ENCODE data around the gene TMEM184A. TPM values are rescaled to one million over a fixed set of nuclear protein-coding genes. Genes with fewer than 3 reads are reported as not detected.
A peak's percentile ranks its signal among the peaks of the same experiment; 100 is the strongest.

Gene TMEM184A
- polyA plus RNA-seq, 2 of the 4 experiments (the other 2 are of a cell fraction), result 14.3 to 18.4 TPM

DNA sequence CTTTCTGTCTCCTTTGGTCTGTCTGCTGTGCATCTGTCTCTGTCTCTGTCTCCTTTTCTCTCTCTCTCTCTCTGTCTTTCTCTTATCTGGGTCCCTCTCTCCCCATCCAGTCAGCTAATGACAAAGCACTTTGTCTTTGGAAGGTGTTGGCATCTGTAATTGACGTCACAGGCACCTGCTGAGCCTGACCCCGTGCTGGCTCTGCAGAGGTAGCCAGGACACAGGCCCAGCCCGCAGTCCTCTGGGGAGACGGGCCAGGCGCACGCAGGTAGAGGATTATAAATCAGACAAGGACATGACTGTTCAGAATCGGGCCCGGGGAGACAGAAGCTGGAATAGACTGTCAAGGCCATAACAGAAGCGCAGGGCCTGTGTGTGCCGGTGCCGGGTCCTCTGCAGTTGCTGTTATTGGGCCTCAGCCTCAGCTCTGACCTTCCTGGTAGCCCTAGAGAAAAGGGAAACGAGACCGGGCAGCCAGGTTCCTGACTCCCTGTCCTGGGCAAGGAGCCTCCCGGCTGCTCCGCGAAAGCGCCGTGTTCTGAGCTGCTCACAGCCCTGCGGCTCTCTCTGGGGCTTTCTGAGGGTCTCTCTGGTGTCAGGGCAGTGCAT, 24.5 kb upstream of the TMEM184A start:
- no peak overlapping the region for H3K4me2 ChIP-seq
- H3K4me3 ChIP-seq, result no peak overlapping the region
- ChIA-PET POLR2A (no interaction called here), CTCF (interaction anchor here (0.6 to 2.4 kb wide), 11 partner anchors 8 to 889 kb away, joined by 3 to 13 read pairs (median 5); no protein-coding TSS in a partner anchor)
- no peaks in the 10 kb centered on the region for H3K9me3 ChIP-seq
- TF ChIP-seq NPAS2 (CRISPR knock-in tag; IDR thresholded peaks at IDR 0.05; ENCODE audit: borderline replicate concordance) (no peak), GATA3 (IDR thresholded peaks at IDR 0.05; ENCODE audit: borderline replicate concordance) (no peak), FOXS1 (CRISPR knock-in tag; IDR thresholded peaks at IDR 0.05) (no peak), NFE2L2 (conservative IDR thresholded peaks at IDR 0.05; ENCODE audit: low read length) (no peak)
- TF ChIP-seq, protein P1, sequence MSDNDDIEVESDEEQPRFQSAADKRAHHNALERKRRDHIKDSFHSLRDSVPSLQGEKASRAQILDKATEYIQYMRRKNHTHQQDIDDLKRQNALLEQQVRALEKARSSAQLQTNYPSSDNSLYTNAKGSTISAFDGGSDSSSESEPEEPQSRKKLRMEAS (IDR thresholded peaks at IDR 0.05), result no peak
- TF ChIP-seq, protein P2, sequence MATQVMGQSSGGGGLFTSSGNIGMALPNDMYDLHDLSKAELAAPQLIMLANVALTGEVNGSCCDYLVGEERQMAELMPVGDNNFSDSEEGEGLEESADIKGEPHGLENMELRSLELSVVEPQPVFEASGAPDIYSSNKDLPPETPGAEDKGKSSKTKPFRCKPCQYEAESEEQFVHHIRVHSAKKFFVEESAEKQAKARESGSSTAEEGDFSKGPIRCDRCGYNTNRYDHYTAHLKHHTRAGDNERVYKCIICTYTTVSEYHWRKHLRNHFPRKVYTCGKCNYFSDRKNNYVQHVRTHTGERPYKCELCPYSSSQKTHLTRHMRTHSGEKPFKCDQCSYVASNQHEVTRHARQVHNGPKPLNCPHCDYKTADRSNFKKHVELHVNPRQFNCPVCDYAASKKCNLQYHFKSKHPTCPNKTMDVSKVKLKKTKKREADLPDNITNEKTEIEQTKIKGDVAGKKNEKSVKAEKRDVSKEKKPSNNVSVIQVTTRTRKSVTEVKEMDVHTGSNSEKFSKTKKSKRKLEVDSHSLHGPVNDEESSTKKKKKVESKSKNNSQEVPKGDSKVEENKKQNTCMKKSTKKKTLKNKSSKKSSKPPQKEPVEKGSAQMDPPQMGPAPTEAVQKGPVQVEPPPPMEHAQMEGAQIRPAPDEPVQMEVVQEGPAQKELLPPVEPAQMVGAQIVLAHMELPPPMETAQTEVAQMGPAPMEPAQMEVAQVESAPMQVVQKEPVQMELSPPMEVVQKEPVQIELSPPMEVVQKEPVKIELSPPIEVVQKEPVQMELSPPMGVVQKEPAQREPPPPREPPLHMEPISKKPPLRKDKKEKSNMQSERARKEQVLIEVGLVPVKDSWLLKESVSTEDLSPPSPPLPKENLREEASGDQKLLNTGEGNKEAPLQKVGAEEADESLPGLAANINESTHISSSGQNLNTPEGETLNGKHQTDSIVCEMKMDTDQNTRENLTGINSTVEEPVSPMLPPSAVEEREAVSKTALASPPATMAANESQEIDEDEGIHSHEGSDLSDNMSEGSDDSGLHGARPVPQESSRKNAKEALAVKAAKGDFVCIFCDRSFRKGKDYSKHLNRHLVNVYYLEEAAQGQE (IDR thresholded peaks at IDR 0.05), result no peak
- TF ChIP-seq, protein P3, sequence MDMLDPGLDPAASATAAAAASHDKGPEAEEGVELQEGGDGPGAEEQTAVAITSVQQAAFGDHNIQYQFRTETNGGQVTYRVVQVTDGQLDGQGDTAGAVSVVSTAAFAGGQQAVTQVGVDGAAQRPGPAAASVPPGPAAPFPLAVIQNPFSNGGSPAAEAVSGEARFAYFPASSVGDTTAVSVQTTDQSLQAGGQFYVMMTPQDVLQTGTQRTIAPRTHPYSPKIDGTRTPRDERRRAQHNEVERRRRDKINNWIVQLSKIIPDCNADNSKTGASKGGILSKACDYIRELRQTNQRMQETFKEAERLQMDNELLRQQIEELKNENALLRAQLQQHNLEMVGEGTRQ (IDR thresholded peaks at IDR 0.05), result no peak
- no peak for DNase-seq (ENCODE audit: low read depth in 1 of 2, low spot score in 1 of 2)
- 69% methylated on average over 16 of the region's 19 CpGs for WGBS (ENCODE audit: missing lambda C conversion rate)
- no peak for FAIRE-seq
- H3K4me1 ChIP-seq, result no peaks in the 10 kb centered on the region
- H3K27ac ChIP-seq, result no peak overlapping the region
- ATAC-seq, result no peak; a peak in 1 of 6 replicates

DNA sequence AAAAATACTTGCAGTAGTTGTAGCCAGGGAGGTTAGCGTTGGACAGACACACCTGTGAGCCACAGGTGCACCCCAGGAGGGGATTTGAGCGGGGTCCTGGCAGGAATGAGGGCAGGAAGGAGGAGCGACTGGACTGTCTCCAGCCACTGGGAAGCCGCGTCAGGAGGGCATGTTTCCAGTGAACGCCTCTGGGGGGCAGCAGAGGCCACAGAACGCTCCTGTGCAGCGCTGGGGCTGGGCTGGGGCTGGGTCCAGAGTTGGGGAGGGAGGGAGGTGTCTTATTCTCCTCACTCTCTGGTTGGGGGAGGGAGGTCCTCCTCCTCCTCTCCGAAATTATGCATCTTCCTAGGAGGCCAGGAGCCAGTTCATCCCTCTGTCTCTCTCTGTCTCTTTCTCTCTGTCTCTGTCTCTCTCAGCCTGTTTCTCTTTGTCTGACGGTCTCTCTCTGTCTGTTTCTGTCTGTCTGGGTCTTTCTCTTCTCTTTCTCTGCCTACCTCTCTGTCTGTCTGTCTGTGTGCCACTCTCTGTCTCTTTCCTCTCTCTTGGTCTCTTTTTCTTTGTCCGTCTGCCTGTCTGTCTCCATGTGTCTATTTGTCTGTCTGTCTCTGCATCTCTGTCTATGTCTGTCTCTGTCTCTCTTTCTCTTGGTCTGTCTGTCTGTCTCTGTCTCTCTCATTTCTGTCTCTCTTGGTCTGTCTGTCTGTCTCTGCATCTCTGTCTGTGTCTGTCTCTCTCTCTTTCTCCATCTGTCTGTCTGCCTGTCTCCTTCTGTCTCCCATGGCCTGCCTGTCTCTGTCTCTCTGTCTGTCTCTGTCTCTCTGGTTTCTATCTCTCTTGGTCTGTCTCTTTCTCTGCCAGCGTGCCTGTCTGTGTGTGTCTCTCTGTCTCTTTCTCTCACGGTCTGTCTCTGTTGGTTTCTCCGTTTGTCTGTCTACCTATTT, 23.7 kb upstream of the TMEM184A start:
- ChIA-PET CTCF (interaction anchor here (0.6 to 2.1 kb wide), 40 partner anchors 8 to 1127 kb away, joined by 3 to 23 read pairs (median 3); partner anchors contain the start of gene TMEM184A), POLR2A (no interaction called here)
- ATAC-seq (peak; percentile 93 to 98), DNase-seq (ENCODE audit: low read depth in 1 of 2, low spot score in 1 of 2) (peak; percentile 64 to 74), FAIRE-seq (no peak)
- TF ChIP-seq, protein P4, sequence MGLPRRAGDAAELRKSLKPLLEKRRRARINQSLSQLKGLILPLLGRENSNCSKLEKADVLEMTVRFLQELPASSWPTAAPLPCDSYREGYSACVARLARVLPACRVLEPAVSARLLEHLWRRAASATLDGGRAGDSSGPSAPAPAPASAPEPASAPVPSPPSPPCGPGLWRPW (IDR thresholded peaks at IDR 0.05), result no peak
- TF ChIP-seq NFE2L2 (conservative IDR thresholded peaks at IDR 0.05; ENCODE audit: low read length), result no peak
- TF ChIP-seq, protein P5, sequence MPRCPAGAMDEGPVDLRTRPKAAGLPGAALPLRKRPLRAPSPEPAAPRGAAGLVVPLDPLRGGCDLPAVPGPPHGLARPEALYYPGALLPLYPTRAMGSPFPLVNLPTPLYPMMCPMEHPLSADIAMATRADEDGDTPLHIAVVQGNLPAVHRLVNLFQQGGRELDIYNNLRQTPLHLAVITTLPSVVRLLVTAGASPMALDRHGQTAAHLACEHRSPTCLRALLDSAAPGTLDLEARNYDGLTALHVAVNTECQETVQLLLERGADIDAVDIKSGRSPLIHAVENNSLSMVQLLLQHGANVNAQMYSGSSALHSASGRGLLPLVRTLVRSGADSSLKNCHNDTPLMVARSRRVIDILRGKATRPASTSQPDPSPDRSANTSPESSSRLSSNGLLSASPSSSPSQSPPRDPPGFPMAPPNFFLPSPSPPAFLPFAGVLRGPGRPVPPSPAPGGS (IDR thresholded peaks at IDR 0.05), result no peak
- TF ChIP-seq RAD21 (conservative IDR thresholded peaks at IDR 0.05 in 1 of 2, IDR thresholded peaks at IDR 0.05 in 1 of 2), result peak; percentile 95 to 97
- no peak for TF ChIP-seq EHMT2 (IDR thresholded peaks at IDR 0.05; ENCODE audit: low read depth)
- no peak for TF ChIP-seq RCOR1 (IDR thresholded peaks at IDR 0.05; ENCODE audit: low read depth, low read length)
- TF ChIP-seq, protein P6, sequence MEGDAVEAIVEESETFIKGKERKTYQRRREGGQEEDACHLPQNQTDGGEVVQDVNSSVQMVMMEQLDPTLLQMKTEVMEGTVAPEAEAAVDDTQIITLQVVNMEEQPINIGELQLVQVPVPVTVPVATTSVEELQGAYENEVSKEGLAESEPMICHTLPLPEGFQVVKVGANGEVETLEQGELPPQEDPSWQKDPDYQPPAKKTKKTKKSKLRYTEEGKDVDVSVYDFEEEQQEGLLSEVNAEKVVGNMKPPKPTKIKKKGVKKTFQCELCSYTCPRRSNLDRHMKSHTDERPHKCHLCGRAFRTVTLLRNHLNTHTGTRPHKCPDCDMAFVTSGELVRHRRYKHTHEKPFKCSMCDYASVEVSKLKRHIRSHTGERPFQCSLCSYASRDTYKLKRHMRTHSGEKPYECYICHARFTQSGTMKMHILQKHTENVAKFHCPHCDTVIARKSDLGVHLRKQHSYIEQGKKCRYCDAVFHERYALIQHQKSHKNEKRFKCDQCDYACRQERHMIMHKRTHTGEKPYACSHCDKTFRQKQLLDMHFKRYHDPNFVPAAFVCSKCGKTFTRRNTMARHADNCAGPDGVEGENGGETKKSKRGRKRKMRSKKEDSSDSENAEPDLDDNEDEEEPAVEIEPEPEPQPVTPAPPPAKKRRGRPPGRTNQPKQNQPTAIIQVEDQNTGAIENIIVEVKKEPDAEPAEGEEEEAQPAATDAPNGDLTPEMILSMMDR (IDR thresholded peaks at IDR 0.05), result peak; percentile 89
- peak; percentile 74 for TF ChIP-seq SMC3 (IDR thresholded peaks at IDR 0.05)
- TF ChIP-seq NPAS2 (CRISPR knock-in tag; IDR thresholded peaks at IDR 0.05; ENCODE audit: borderline replicate concordance), result no peak
- Histone ChIP-seq H3K4me1 (no peaks in the 10 kb centered on the region), H3K9me3 (no peaks in the 10 kb centered on the region), H3K27ac (no peak overlapping the region), H3K4me2 (no peak overlapping the region), H3K4me3 (no peak overlapping the region)
- 20% methylated on average over 13 of the region's 14 CpGs for WGBS (ENCODE audit: missing lambda C conversion rate)

All from A549 (cell line).